Germinal center (tissue), 1 donor: Measurements from ENCODE around the gene OR10H4.
"Not testable (repeated sequence)": the region's sequence is repeated elsewhere in the genome, so short reads cannot be mapped to it uniquely, and the experiment has no call there.

Experiments
- DNase-seq: peaks from one replicate; pipeline ENCODE4 v3.0.0; 2012; ENCODE audit warnings: mixed read lengths, low spot score

The OR10H4 gene

DNA sequence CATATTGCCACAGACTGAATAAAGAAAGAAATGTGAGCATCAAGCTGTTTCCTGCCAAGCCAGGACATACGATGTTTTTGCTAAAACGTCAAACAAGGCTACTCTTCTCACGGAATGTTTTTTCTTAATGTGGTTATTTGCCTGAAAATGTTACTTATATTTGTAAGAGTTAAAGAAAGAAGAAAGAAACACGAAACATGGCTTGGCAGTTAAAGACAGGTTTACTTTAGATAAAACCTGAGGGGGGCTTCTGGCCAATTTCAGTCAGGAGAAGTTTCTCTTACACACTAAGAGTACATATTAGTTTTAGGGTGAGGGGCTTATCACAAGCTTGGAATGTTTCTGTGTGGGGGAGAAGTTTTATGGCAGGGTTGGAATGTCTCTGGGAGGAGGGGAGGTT is 4.4 kb upstream of the OR10H4 start:
- no peak for DNase-seq

DNA sequence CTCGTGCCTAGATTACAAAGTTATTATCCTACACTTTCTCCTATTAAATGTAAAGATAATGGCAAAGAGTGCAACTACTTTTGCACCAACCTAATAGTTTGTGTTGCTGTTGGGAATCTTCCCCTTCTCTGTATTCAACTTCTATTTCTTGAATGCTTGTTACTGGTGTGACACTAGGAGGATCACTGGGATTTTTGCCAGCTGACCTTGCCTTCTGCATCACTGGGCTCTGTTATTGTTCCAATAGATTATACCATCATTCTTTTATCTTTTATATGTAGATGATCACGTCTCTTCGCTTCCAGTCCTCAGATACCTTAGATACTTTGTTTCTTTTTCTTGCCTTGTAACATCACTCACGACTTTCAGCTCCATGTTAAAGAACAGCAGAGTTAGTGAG is 3.5 kb upstream of the OR10H4 start:
- DNase-seq = no peak

DNA sequence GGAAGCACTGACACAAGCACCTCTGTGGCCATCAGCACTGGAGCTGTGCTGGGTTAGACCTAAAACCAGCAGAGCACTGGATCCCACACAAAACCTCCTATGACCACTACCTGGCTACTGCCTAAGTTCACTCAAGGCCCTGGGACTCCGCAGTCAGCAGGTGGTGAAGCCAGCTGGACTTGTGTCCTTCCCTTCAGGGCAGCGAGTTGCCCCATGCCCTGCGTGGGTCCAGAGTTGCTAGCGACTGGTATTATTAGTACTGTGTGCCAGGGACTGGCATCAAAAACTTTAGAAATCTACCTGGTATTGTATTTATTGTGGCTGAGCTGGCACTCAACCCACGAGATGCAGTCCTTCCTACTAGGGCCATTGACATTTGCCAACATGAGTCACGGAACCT is 6.0 kb downstream of the OR10H4 start:
- DNase-seq = no peak

DNA sequence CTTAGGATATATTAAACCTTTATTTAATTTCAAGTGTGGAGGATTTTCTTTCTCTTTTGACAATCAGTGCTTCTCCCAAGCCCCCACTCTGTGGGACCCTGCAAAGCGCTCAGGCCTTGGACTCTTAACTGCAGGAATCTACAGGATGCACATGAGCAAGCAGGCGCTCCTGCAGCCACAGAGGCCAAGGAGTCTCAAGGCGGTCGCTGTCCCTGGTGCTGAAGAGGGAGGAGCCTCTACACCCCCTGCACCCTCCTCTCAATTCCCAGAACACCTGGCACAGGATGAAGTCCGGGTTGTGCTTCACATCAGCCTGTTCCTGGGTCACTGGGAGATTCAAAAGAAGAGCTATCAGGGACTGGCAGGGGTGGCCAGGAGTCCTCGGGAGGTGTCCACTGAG is 13.5 kb downstream of the OR10H4 start:
- no peak for DNase-seq

DNA sequence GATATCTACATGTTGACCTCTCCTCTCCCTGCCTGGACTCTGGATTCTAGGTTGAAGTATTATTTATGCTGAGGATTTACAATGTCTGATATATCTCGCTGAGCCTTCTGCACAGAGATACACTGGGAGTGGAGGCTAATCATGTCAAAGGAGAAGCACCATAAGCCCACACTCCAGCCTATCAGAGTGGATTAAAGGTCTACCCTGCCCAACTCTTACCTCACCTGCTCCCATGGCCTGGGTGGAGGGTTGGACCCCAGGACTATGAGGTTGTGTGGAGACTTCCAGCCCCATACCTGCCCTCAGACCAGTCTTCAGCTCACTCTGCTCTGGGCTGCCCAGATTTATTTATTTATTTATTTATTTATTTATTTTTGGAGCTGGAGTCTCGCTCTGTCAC is 15.4 kb downstream of the OR10H4 start:
- DNase-seq = no peak

DNA sequence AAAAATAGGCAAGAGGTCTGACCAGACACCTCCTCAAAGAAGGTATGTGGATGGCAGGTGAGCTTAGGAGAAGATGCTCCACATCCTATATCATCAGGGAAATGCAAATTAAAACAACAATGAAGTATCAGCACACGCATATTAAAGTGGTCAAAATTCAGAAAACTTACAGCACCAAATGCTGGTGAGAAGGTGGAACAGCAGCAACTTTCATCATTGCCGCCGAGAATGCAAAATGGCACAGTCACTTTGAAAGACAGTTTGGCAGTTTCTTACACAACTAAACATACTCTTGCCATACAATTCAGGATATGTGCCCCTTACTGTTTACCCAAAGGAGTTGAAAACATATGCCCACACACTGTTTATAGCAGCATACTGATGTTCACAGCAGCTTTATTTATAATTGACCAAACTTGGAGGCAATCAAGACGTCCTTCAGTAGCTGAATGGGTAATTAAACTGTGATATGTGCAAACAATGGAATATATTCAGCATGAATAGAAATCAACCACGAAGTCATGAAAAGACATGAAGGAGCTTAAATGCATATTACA is 22.5 kb downstream of the OR10H4 start:
- DNase-seq = no peak

DNA sequence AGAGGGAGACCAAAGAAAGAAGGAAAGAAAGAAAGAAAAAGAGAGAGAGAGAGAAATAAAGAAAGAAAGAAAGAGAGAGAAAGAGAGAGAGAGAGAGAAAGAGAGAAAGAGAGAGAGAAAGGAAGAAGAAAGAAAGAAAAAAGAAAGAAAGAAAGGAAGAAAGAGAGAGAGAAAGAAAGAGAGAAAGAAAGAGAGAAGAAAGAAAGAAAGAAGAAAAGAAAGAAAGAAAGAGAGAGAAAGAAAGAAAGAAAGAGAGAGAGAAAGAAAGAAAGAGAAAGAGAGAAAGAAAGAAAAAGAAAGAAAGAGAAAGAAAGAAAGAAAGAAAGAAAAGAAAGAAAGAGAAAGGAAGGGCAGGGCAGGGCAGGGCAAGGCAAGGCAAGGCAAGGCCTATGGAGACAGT is 23.2 kb downstream of the OR10H4 start:
- not testable (repeated sequence) for DNase-seq

DNA sequence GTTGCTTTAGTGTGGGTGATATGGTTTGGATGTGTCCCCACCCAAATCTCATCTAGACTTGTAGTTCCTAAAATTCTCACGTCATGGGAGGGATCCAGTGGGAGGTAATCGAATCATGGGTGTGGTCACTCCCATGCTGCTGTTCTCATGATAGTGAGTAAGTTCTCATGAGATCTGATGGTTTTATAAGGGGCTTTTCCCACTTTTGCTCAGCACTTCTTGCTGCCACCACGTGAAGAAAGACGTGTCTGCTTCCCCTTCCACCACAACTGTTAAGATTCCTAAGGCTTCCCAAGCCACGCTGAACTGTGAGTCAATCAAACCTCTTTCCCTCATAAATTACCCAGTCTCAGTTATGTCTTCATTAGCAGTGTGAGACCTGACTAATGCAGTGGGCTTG is 26.0 kb downstream of the OR10H4 start:
- DNase-seq = no peak

DNA sequence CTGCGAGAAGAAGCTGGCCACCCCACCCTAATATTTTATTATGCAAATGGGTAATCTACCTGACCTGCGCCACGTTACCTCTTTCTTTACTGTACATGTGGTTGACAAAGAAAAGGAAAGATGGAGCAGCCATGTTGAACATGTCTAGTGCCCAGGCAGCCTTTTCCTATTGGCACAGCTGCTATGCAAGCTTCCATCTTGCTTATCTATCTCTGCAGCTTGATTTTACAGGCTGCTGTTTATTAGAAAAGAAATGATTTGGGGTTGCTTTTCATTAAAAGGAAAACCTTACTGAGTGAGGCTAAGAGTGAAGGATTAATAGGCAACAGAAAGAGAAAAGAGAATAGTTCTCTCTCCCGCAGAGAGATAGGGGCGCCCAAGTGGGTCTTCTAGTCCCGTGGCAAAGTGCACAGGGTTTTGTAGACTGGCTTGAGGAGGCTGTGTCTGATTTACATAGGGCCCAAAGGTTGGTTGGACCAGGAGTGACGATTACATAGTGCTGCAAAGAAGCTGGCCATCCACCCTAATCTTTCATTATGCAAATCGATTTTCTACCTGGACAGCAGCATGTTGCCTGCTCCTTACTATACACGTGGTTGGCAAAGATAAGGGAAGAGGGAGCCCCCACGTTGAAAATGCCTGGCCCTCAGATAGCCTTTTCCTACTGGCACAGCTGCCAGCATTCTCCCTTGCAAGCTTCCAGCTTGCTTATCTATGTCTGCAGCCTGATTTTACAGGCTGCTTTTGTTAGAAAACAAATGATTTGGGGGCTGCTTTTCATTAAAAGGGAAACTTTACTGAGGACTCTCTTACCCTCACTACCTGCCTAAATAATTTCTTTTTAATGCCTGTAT is 28.3 kb downstream of the OR10H4 start:
- DNase-seq = no peak

DNA sequence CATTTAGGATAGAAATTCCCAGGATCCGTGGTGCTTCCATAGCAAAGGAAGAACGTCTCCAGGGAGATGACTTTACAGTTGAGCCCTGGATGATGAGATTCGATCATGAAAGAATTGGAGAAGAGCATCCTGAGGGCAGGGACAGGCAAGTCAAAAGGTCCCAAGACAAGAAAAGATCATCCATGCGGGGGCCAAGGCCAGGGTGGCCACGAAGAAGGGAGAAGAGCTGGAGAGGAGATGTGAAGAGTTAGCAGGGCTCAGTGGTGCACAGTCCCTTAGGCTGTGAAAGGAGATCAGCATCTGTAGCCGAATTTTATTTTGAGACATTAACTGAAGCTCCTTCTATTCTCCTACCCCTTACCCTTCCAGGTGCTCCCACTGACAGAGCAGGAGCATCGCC is 28.9 kb downstream of the OR10H4 start:
- DNase-seq = no peak

DNA sequence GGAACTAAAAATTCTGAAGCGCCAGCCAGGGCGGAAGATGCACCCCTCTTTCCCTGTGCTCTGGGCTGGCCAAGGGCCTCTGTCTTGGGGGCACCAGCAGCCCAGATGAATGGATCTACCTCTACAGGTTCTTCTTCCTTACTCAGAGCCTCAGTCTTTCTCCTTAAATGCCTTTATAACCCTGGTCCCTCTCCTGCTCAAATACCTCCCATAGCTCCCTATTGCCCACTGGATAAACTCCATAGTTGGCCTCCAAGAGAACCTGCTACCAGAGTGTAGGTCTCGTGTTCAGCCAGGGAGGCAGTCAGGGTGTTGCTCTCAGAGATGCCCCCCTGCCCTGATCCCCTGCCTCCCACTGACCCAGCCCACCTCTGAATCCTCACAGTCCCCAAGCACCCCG is 30.5 kb downstream of the OR10H4 start:
- no peak for DNase-seq

DNA sequence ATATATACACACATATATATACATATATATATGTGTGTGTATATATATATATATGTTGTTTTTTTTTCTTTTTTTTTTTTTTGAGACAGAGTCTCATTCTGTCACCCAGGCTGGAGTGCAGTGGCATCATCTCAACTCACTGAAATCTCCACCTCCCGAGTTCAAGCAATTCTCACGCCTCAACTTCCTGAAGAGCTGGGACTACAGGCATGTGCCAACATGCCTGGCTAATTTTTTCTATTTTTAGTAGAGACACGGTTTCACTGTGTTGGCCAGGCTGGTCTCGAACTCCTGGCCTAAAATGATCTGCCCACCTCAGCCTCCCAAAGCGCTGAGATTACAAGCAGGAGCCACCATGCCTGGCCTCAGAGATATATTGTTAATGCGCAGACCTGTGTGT is 37.0 kb downstream of the OR10H4 start:
- not testable (repeated sequence) for DNase-seq

DNA sequence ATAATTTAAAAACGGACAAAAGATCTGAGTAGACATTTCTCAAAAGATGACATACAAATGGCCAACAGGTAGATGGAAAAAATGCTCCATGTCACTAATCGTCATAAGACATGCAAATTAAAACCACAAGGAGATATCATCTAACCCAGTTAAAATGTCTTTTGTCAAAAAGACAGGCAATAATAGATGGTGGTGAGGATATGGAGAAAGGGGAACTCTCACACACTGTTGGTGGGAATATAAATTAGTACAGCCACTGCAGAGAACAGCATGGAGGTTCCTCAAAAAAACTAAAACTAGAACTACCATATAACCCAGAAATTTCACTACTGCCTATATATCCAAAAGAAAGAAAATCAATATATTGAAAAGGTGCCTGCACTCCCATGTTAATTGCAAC is 37.9 kb downstream of the OR10H4 start:
- no peak for DNase-seq

DNA sequence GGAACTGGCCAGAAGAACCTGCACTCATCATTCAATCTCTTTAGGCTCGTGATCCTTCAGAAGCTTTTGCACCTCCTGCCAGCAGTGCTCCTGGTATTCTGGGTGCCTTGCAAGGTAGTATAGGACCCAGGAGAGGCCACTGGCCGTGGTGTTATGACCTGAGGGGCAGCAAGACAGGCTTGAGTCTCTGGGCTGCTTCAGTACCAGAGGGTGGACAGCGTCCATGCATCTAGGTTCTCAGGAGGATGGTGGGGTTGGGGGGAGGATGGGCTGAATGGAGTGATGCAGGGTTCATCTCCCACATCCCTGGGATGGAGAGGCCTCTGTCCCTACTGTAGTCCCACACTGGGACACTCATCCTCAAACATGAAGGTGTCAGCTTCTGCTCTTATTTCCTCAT is 41.1 kb downstream of the OR10H4 start:
- no peak for DNase-seq

DNA sequence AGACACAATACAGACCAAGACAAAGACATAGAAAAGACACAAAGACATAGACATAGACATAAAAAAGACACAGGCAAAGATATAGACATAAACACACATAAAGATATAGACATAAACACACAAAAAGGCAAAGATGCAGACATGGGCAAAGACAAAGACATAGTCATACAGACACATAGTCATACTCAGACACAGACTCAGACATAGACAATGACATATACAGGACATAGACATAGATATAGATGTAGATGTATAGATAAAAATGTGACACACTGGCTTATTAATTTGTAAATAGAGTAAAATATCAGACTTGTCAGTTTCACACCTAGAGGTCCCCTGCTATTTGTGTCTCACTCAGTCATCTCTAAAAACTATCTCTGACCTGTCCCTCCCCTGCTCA is 42.8 kb downstream of the OR10H4 start:
- DNase-seq = no peak

DNA sequence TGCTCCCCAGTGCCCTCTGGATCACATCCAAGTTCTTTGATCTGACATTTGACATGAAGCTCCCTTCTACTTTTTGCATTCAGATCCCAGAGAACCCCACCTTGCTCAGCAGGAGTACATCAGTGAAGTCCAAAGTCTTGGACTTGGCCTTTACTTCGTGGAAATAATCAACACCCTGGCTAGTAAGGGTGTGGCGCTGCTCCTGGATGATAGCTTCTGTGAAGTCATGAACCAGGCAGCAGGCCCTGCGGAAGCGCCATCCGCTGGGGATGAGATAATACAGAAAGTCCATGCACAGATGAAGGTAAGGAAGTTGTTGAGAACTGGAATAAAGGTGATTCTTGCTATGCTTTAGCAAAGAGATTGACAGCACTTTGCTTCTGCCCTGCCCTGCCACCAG is 43.2 kb downstream of the OR10H4 start:
- DNase-seq = no peak

DNA sequence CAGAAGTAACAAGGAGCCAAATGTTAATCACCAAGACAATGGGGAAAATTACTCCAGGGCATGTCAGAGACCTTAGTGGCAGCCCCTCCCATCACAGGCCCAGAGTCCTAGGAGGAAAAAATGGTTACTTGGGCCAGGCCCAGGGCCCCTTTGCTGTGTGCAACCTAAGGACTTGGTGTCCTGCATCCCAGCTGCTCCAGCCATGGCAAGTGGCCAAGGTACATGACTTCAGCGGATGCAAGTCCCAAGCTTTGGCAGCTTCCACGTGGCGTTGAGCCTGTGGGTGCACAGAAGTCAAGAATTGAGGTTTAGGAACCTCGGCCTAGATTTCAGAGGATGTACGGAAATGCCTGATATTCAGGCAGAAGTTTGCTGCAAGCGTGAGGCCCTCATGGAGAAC is 46.7 kb downstream of the OR10H4 start:
- no peak for DNase-seq

DNA sequence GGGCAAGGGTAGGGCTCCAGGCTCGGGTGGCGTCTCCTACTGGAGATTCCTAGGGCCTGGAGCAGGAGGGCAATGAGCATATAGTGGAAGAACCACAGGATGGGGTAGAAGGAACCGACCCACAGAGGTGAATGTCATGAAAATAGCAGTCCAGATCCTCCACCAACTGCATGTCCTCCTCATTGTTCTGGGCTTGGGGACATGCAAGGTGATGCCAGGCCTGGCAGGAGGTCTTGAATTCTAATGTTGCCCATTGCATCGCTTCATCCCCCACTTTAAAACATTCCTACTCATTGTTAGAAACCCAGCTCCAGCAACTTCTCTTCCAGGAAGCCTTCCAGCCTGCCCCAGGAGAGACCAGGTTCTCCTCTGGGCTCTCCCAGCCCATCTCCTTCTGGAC is 49.4 kb downstream of the OR10H4 start:
- DNase-seq = no peak
